Fibroblast of mammary gland (primary cell): ENCODE data around the gene CDYL.

Source experiments
- DNase-seq: peaks from one replicate; pipeline ENCODE4 v3.0.0-alpha.2; 2010; ENCODE audit warnings: low read depth
- H3K4me3 ChIP-seq: 2 replicates; pipeline ENCODE4 v1.5.1; 2011; ENCODE audit warnings: low read depth, mild to moderate bottlenecking, low read length, moderate library complexity; ENCODE audit not compliant: control insufficient read depth
- TF ChIP-seq, protein P1 (sequence below): conservative IDR thresholded peaks from 2 replicates; pipeline ENCODE4 v1.5.1; 2011; ENCODE audit warnings: low read depth, low read length, inconsistent platforms; ENCODE audit not compliant: control insufficient read depth, insufficient read depth

Gene CDYL

DNA sequence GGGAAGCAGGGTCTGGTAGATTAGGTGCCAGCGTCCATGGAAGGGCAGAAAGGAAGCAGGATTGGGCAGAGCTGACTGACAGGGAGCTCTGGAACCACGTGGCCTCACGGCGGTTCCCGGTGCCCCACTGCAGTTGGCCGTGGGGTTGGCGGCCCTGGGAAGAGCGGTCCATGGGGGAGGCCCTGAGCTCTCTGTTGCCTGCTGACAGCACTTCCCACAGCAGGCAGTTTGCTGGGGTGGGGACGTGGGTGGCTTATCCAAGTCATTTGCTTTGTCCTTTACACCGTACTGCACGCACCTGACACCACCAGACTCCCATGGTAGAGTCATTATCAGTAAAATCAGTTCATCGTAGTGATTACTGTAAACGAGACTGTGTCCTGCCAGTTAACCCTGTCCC lies 171.5 kb downstream of the CDYL start:
- TF ChIP-seq, protein P1, sequence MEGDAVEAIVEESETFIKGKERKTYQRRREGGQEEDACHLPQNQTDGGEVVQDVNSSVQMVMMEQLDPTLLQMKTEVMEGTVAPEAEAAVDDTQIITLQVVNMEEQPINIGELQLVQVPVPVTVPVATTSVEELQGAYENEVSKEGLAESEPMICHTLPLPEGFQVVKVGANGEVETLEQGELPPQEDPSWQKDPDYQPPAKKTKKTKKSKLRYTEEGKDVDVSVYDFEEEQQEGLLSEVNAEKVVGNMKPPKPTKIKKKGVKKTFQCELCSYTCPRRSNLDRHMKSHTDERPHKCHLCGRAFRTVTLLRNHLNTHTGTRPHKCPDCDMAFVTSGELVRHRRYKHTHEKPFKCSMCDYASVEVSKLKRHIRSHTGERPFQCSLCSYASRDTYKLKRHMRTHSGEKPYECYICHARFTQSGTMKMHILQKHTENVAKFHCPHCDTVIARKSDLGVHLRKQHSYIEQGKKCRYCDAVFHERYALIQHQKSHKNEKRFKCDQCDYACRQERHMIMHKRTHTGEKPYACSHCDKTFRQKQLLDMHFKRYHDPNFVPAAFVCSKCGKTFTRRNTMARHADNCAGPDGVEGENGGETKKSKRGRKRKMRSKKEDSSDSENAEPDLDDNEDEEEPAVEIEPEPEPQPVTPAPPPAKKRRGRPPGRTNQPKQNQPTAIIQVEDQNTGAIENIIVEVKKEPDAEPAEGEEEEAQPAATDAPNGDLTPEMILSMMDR: no peak
- no peak for DNase-seq
- no peak overlapping the region for H3K4me3 ChIP-seq

DNA sequence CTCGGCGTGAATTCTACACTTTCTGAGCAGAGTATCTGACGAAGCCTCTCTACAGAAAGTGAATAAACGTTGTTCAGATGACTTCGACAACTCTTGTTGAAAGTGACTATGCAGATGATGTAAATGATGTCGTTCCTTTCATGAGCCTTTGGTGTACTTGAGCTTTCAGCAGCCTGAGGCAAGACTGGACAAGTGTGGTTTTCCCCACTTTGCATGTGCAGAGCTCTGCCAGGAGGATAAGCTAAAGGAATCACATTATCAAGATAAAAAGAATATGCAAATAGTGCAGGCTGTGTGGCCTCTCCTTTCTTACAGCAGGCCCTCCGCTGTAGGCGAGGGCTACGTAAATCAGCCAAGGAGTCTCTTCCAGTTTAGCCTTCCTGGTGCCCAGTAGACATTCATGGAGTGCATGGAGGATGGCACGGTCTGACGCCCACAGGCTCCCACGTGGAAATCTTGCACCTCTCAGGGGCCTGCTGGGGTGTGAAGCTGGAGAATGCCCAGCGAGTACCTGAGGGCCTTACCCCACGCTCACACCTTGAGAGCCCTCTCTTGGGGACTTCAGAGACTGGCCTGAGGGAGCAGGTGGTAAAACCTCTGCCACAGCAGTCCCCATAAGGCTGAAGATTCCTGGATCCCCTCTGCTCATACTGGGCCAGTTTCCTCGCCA lies 172.7 kb downstream of the CDYL start:
- no peak for DNase-seq
- TF ChIP-seq, protein P1: no peak
- no peak overlapping the region for H3K4me3 ChIP-seq

DNA sequence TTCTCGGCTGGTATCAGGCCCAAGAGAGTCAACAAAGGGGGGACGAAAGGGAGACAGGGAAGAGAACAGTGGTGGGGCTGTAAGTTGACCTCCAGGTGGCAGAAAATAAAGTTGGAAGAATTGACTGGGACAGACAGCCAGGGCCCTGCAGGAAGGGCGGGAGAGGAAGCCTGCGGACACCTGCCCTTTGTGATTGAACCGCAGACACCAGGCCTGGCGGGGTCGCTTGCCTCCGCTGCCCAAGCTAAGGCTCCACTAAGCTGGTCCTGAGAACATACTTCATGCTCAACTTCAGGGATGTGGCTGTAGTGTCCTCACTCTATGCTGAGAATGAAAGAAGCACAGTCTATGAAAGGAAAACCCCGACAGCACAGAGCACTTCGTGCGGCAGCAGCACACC lies 173.9 kb downstream of the CDYL start:
- TF ChIP-seq, protein P1: no peak
- no peak for DNase-seq
- H3K4me3 ChIP-seq: no peak overlapping the region

DNA sequence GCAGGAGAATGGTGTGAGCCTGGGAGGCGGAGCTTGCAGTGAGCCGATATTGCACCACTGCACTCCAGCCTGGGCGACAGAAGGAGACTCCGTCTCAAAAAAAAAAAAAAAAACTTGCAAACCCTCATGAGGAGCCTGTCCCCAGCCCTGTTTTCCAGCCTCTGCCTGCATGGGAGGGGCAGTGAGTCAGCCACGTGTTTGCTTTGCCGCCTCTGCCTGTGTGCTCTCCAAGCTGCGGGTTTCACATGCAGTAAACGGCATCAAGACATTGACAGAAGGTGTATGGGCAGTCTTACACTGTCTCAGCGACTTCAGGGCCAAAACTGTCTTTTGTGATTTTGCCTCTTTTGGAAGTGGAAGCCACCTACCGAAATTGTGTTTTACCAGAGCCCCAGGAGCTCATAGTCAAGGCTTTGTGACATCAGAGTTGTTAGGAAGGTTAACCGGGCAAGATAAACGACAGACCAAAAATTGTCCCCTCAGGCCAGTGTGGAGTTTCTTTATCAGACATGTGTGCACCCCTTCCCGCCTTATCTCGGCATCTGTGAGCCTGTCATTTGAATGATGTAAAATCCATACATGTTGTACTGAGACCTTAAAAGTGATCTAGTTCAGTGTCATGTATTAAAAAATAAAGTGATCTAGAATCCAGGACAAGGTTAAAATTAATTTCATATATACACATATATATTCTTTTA lies 174.8 kb downstream of the CDYL start:
- H3K4me3 ChIP-seq: no peak overlapping the region
- TF ChIP-seq, protein P1: no peak
- DNase-seq: no peak

DNA sequence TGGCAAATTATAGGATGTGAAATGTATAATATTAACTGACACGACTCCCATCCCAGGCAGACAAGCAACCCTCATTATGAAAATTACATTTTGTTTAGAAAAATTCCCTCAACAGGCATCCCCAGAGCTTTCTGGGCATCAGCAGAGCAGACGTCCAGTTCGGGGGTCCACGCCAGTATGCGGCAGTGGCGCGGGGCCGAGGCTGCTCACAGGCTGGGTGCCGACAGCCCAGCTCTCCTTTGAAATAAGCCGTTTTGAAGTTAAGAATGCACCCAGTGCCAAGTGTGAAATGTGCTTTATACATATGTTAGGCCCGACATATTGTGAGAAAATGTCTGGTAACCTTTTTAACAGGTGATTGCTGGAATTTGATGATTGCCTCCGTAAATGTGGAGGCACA lies 177.2 kb downstream of the CDYL start:
- TF ChIP-seq, protein P1: no peak
- H3K4me3 ChIP-seq: no peak overlapping the region
- DNase-seq: no peak

DNA sequence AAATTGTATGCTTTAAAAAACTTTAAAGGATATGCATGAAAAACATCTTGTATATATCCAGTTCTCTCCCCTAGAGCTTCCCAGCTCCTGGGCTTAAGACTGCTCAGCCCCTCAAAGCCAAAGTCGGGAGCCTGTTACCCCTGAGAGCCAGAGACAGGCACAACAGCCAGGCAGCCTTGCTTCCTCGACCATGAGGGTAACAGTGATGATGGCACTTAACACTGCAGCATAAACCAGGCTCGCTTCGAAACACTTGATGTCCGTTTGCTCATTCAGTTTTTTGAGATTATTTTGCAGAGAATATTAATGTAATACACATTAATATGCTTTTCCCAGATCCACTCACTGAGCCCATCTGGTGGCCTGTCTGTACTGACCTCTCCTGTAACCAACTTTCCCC lies 180.4 kb downstream of the CDYL start:
- H3K4me3 ChIP-seq: no peak overlapping the region
- no peak for DNase-seq
- TF ChIP-seq, protein P1: no peak
